Stimulated activated CD4-positive, alpha-beta T cell treated with anti-CD3 and anti-CD28 coated beads, Interleukin-4, amount 100 ng/mL, for 4 hours (primary cell): ENCODE results near the gene GRIN2C.

Source experiments
- DNase-seq, 2 experiments: peaks; one replicate each; pipeline ENCODE4 v3.0.0-alpha.2; 2020

GRIN2C gene

GRCh38 chr17:74842599-74843351 lies 16.9 kb downstream of the GRIN2C start:
- DNase-seq = no peak

GRCh38 chr17:74842146-74842598 lies 17.5 kb downstream of the GRIN2C start:
- no peak for DNase-seq

- no peak for DNase-seq
These were observed 18.6 kb downstream of the GRIN2C start for GRCh38 chr17:74840989-74841666.

- no peak for DNase-seq
These were observed 19.5 kb downstream of the GRIN2C start for GRCh38 chr17:74839990-74840852.

GRCh38 chr17:74838274-74838673 lies 21.4 kb downstream of the GRIN2C start:
- DNase-seq = no peak

GRCh38 chr17:74836691-74837467 lies 22.8 kb downstream of the GRIN2C start:
- no peak for DNase-seq

- DNase-seq = no peak
These were observed 23.5 kb downstream of the GRIN2C start for GRCh38 chr17:74836191-74836590.

GRCh38 chr17:74833501-74834377 lies 25.9 kb downstream of the GRIN2C start:
- no peak for DNase-seq

- DNase-seq = no peak
These were observed 27.3 kb downstream of the GRIN2C start for GRCh38 chr17:74832421-74832820.

GRCh38 chr17:74831444-74832146 lies 28.1 kb downstream of the GRIN2C start:
- DNase-seq = no peak

- no peak for DNase-seq
These were observed 28.8 kb downstream of the GRIN2C start for GRCh38 chr17:74830861-74831260.

- DNase-seq = no peak
These were observed 31.9 kb downstream of the GRIN2C start for GRCh38 chr17:74827800-74828199.

GRCh38 chr17:74825952-74826719 lies 33.5 kb downstream of the GRIN2C start:
- no peak for DNase-seq

GRCh38 chr17:74824961-74825627 lies 34.6 kb downstream of the GRIN2C start:
- no peak for DNase-seq

- no peak for DNase-seq
These were observed 36.7 kb downstream of the GRIN2C start for GRCh38 chr17:74822939-74823367.

- no peak for DNase-seq
These were observed 37.2 kb downstream of the GRIN2C start for GRCh38 chr17:74822335-74822938.

- DNase-seq = no peak
These were observed 37.9 kb downstream of the GRIN2C start for GRCh38 chr17:74821655-74822334.

GRCh38 chr17:74819801-74820436 lies 39.8 kb downstream of the GRIN2C start:
- DNase-seq = no peak
